PC-9 (cell line): Measurements from ENCODE around the gene BDKRB1. TPM values are rescaled to one million over a fixed set of nuclear protein-coding genes. Genes with fewer than 3 reads are reported as not detected.
A peak's percentile ranks its signal among the peaks of the same experiment; 100 is the strongest.

Source experiments
- BruUV-seq: library from RNA; stranded (reverse); fragments of 400-500 nt; replicated peaks from 2 replicates; lab custom pipeline; 2021; lab: Mats Ljungman, UMichigan
- CTCF ChIA-PET: fragments of 300-600 bp; sonication (Branson Sonifier 250); formaldehyde crosslinking; loops from one replicate; lab custom pipeline; 2022; ENCODE audit warnings: antibody characterized with exemption; lab: Charles Lee
- POLR2A ChIA-PET: fragments of 300-600 bp; sonication (Branson Sonifier 250); formaldehyde crosslinking; loops from one replicate; lab custom pipeline; 2022; ENCODE audit warnings: antibody characterized with exemption; ENCODE audit not compliant: unreplicated experiment; lab: Charles Lee
- DNase-seq, 2 experiments: peaks; one replicate each; pipeline versions ENCODE4 v3.0.0 to v3.0.0-alpha.2; 2015 to 2022; ENCODE audit warnings: mixed read lengths in 1 of 2
- H2AFZ ChIP-seq: fragments of 200-600 bp; sonication (generic); 2 replicates; pipeline ENCODE4 v1.8.1; 2017; ENCODE audit warnings: antibody characterized with exemption
- H3F3A ChIP-seq: fragments of 200-600 bp; sonication (generic); 2 replicates; pipeline ENCODE4 v1.8.1; 2017; ENCODE audit warnings: antibody characterized with exemption, mild to moderate bottlenecking, low read depth; ENCODE audit not compliant: insufficient read depth
- H3K27ac ChIP-seq: fragments of 200-600 bp; sonication (generic); 2 replicates; pipeline ENCODE4 v1.6.1; 2016; ENCODE audit warnings: mixed run types
- H3K27me3 ChIP-seq: fragments of 200-600 bp; sonication (generic); 2 replicates; pipeline ENCODE4 v1.6.1; 2016; ENCODE audit warnings: low read depth, mixed run types; ENCODE audit not compliant: insufficient read depth
- H3K36me3 ChIP-seq: fragments of 200-600 bp; sonication (generic); 2 replicates; pipeline ENCODE4 v1.6.1; 2016; ENCODE audit warnings: low read depth, mixed run types
- H3K4me1 ChIP-seq: fragments of 200-600 bp; sonication (generic); replicated peaks from 2 replicates; pipeline ENCODE4 v1.6.1; 2016; ENCODE audit warnings: mixed run types; ENCODE audit not compliant: insufficient read depth
- H3K4me2 ChIP-seq: fragments of 200-600 bp; sonication (generic); 2 replicates; pipeline ENCODE4 v1.6.1; 2017; ENCODE audit warnings: mixed run types
- H3K4me3 ChIP-seq: fragments of 200-600 bp; sonication (generic); 2 replicates; pipeline ENCODE4 v1.6.1; 2016; ENCODE audit warnings: mixed run types
- H3K79me2 ChIP-seq: fragments of 200-600 bp; sonication (generic); 2 replicates; pipeline ENCODE4 v1.6.1; 2017; ENCODE audit warnings: low read depth, mixed run types
- H3K9me2 ChIP-seq: fragments of 200-600 bp; sonication (generic); 2 replicates; pipeline ENCODE4 v1.8.1; 2017; ENCODE audit warnings: mild to moderate bottlenecking; ENCODE audit not compliant: insufficient read depth
- H3K9me3 ChIP-seq: fragments of 200-600 bp; sonication (generic); 2 replicates; pipeline ENCODE4 v1.8.1; 2016; ENCODE audit warnings: low read depth; ENCODE audit not compliant: insufficient read depth
- H4K20me1 ChIP-seq: fragments of 200-600 bp; sonication (generic); 2 replicates; pipeline ENCODE4 v1.8.1; 2017; ENCODE audit not compliant: insufficient read depth
- CTCF ChIP-seq: fragments of 200-600 bp; sonication (generic); conservative IDR thresholded peaks from 2 replicates; pipeline ENCODE4 v1.6.1; 2017; ENCODE audit warnings: mixed run types, antibody characterized with exemption, mild to moderate bottlenecking, moderate library complexity
- EZH2 ChIP-seq: fragments of 200-600 bp; sonication (generic); IDR thresholded peaks from 2 replicates; pipeline ENCODE4 v1.8.0; 2017; ENCODE audit warnings: antibody characterized with exemption, low read depth
- intact Hi-C: fragments of 100-400 bp; cut with micrococcal nuclease; formaldehyde crosslinking; loops from one replicate; pipeline ENCODE4 v1.10.0; 2022; ENCODE audit not compliant: unreplicated experiment
- total RNA-seq: library from RNA; stranded (reverse); gene quantifications from 2 replicates; pipeline ENCODE4 v1.2.3, GENCODE V29; 2021

Gene BDKRB1
- total RNA-seq, 1 experiment from 2014 or later, result not detected

- Histone ChIP-seq H2AFZ (no peak overlapping the region), H3K27ac (no peak overlapping the region), H3K9me2 (no peaks in the 10 kb centered on the region), H3K79me2 (no peaks in the 10 kb centered on the region), H3F3A (no peaks in the 10 kb centered on the region), H4K20me1 (no peaks in the 10 kb centered on the region), H3K27me3 (no peaks in the 10 kb centered on the region), H3K4me1 (no peaks in the 10 kb centered on the region), H3K4me3 (no peak overlapping the region), H3K36me3 (no peaks in the 10 kb centered on the region), H3K9me3 (no peaks in the 10 kb centered on the region), H3K4me2 (no peak overlapping the region)
- BruUV-seq, result no TSS peak
- TF ChIP-seq CTCF, result no peak
- TF ChIP-seq EZH2, result no peak
- DNase-seq, result no peak
- ChIA-PET CTCF (no interaction called here), POLR2A (interaction anchor here (0.5 kb wide), 1 partner anchor 13 kb away, joined by 5 read pairs; no protein-coding TSS in a partner anchor)
- intact Hi-C loops, result no loop called here
These were observed 17.2 kb upstream of the BDKRB1 start for GRCh38 chr14:96238676-96239265.

- Histone ChIP-seq H3K9me3 (no peaks in the 10 kb centered on the region), H3K79me2 (no peaks in the 10 kb centered on the region), H3K4me3 (no peak overlapping the region), H4K20me1 (no peaks in the 10 kb centered on the region), H3K9me2 (no peaks in the 10 kb centered on the region), H3F3A (no peaks in the 10 kb centered on the region), H3K4me2 (no peak overlapping the region), H3K27me3 (no peaks in the 10 kb centered on the region), H3K27ac (no peak overlapping the region), H3K36me3 (no peaks in the 10 kb centered on the region), H3K4me1 (no peaks in the 10 kb centered on the region), H2AFZ (no peak overlapping the region)
- TF ChIP-seq EZH2 (no peak), CTCF (no peak)
- intact Hi-C loops, result no loop called here
- POLR2A ChIA-PET, result interaction anchor here (0.5 kb wide), 1 partner anchor 13 kb away, joined by 5 read pairs; no protein-coding TSS in a partner anchor
- peak in 1 of 2 experiments; percentile 7 for DNase-seq
- BruUV-seq, result no TSS peak
- CTCF ChIA-PET, result no interaction called here
These were observed 16.3 kb upstream of the BDKRB1 start for GRCh38 chr14:96239711-96240141.

DNA sequence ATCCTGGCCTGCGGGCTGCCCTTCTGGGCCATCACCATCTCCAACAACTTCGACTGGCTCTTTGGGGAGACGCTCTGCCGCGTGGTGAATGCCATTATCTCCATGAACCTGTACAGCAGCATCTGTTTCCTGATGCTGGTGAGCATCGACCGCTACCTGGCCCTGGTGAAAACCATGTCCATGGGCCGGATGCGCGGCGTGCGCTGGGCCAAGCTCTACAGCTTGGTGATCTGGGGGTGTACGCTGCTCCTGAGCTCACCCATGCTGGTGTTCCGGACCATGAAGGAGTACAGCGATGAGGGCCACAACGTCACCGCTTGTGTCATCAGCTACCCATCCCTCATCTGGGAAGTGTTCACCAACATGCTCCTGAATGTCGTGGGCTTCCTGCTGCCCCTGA lies 15.4 kb upstream of the BDKRB1 start:
- Histone ChIP-seq H4K20me1 (no peaks in the 10 kb centered on the region), H3K36me3 (no peaks in the 10 kb centered on the region), H3K27me3 (no peaks in the 10 kb centered on the region), H3K27ac (no peak overlapping the region), H3K9me2 (no peaks in the 10 kb centered on the region), H3K9me3 (no peaks in the 10 kb centered on the region), H3K4me3 (no peak overlapping the region), H3K4me1 (peaks cover under 1% of the 10 kb centered on the region), H3K4me2 (no peak overlapping the region), H2AFZ (no peak overlapping the region), H3K79me2 (no peaks in the 10 kb centered on the region), H3F3A (peaks cover 5% of the 10 kb centered on the region; the same call in 1 of the 2 replicates)
- CTCF ChIA-PET, result no interaction called here
- intact Hi-C loops, result no loop called here
- POLR2A ChIA-PET, result no interaction called here
- DNase-seq, result no peak
- TF ChIP-seq EZH2 (no peak), CTCF (no peak)
- BruUV-seq, result no TSS peak
